H1 (cell line): ENCODE measurements around the gene BMPR1A. TPM values are rescaled to one million over a fixed set of nuclear protein-coding genes. Genes with fewer than 3 reads are reported as not detected.

ENCODE experiments used
- CTCF ChIA-PET: fragments of 300-600 bp; sonication (Branson Sonifier 250); formaldehyde crosslinking; loops from one replicate; lab custom pipeline; 2021; ENCODE audit not compliant: partially characterized antibody; lab: Charles Lee
- POLR2A ChIA-PET: fragments of 300-600 bp; sonication (Branson Sonifier 250); formaldehyde crosslinking; loops from one replicate; lab custom pipeline; 2021; ENCODE audit warnings: inconsistent platforms; ENCODE audit not compliant: partially characterized antibody; lab: Charles Lee
- DNase-seq, 2 experiments: peaks; one replicate each; pipeline versions ENCODE4 v3.0.0 to v3.0.0-alpha.2; 2010 to 2022; ENCODE audit warnings: low spot score in 2 of 2, low read depth in 1 of 2, mixed read lengths in 1 of 2
- FAIRE-seq: peaks from 2 replicates; lab custom pipeline; 2011; peaks lifted over from hg19 to GRCh38; lab: Jason Lieb, UNC
- H2AFZ ChIP-seq: 2 replicates; pipeline ENCODE4 v1.8.1; 2012; ENCODE audit warnings: low read length, inconsistent platforms
- H2AK5ac ChIP-seq: 2 replicates; pipeline ENCODE4 v1.6.1; 2013; ENCODE audit warnings: low read depth, low read length
- H2BK120ac ChIP-seq: replicated peaks from 2 replicates; pipeline ENCODE3; 2013; ENCODE audit warnings: low read depth, low read length, inconsistent platforms
- H2BK12ac ChIP-seq: 2 replicates; pipeline ENCODE4 v1.6.1; 2013; ENCODE audit warnings: low read depth, low read length
- H2BK15ac ChIP-seq: 2 replicates; pipeline ENCODE4 v1.6.1; 2013; ENCODE audit warnings: low read length
- H2BK20ac ChIP-seq: 2 replicates; pipeline ENCODE4 v1.6.1; 2013; ENCODE audit warnings: low read length
- H2BK5ac ChIP-seq: 2 replicates; pipeline ENCODE4 v1.6.1; 2013; ENCODE audit warnings: low read depth, low read length
- H3K14ac ChIP-seq: 2 replicates; pipeline ENCODE4 v1.6.1; 2013; ENCODE audit warnings: inconsistent platforms; ENCODE audit not compliant: insufficient read length
- H3K18ac ChIP-seq: 2 replicates; pipeline ENCODE4 v1.6.1; 2013; ENCODE audit warnings: low read length; ENCODE audit errors: extremely low read depth
- H3K23ac ChIP-seq: 2 replicates; pipeline ENCODE4 v1.6.1; 2013; ENCODE audit warnings: inconsistent platforms; ENCODE audit not compliant: insufficient read length
- H3K23me2 ChIP-seq: 2 replicates; pipeline ENCODE4 v1.6.1; 2013; ENCODE audit warnings: low read depth, low read length
- H3K27ac ChIP-seq: 2 replicates; pipeline ENCODE4 v1.6.1; 2011; ENCODE audit warnings: low read depth, low read length, inconsistent platforms
- H3K27me3 ChIP-seq, 4 experiments: replicated peaks in 1 of 4; 1 replicate in 1 of 4; 2 replicates in 3 of 4; pipeline versions ENCODE4 v1.6.1 to v1.8.1; 2011 to 2013; ENCODE audit warnings: low read length in 3 of 4, mild to moderate bottlenecking in 3 of 4, inconsistent platforms in 2 of 4, mixed read lengths in 2 of 4, moderate library complexity in 1 of 4; ENCODE audit not compliant: control insufficient read depth in 3 of 4, insufficient read depth in 3 of 4; ENCODE audit errors: extremely low read depth in 1 of 4
- H3K36me3 ChIP-seq, 4 experiments: 2 replicates each; pipeline versions ENCODE4 v1.6.1 to v1.8.1; 2011 to 2013; ENCODE audit warnings: mild to moderate bottlenecking in 4 of 4, low read length in 3 of 4, moderate library complexity in 2 of 4, control low read depth in 1 of 4, inconsistent platforms in 1 of 4; ENCODE audit not compliant: insufficient read depth in 4 of 4, control insufficient read depth in 2 of 4
- H3K4ac ChIP-seq: replicated peaks from 2 replicates; pipeline ENCODE3; 2013; ENCODE audit warnings: low read length, low read depth, mixed read lengths, inconsistent platforms; ENCODE audit not compliant: insufficient read length
- H3K4me1 ChIP-seq, 4 experiments: replicated peaks in 1 of 4; 1 replicate in 1 of 4; 2 replicates in 3 of 4; pipeline versions ENCODE4 v1.6.1 to v1.8.1; 2011 to 2013; ENCODE audit warnings: low read length in 3 of 4, inconsistent platforms in 2 of 4, mixed read lengths in 1 of 4; ENCODE audit not compliant: insufficient read depth in 4 of 4, control insufficient read depth in 3 of 4
- H3K4me2 ChIP-seq, 2 experiments: 2 replicates each; pipeline versions ENCODE4 v1.6.1 to v1.8.1; 2011 to 2013; ENCODE audit warnings: low read depth in 2 of 2, low read length in 2 of 2, control low read depth in 1 of 2, inconsistent platforms in 1 of 2, mild to moderate bottlenecking in 1 of 2; ENCODE audit not compliant: insufficient read depth in 1 of 2
- H3K4me3 ChIP-seq, 4 experiments: fragments of 200-600, 300-600 bp in 1 of 4; sonication (generic), shearing (Covaris generic), sonication (Bioruptor Twin) in 1 of 4; 2 replicates each; pipeline versions ENCODE4 v1.5.1 to v1.8.1; 2011 to 2016; ENCODE audit warnings: low read length in 4 of 4, low read depth in 3 of 4, control low read depth in 2 of 4, inconsistent platforms in 2 of 4, mild to moderate bottlenecking in 2 of 4, mixed read lengths in 1 of 4, moderate library complexity in 1 of 4; ENCODE audit not compliant: insufficient read depth in 2 of 4; ENCODE audit errors: extremely low read depth in 1 of 4
- H3K56ac ChIP-seq: replicated peaks from 2 replicates; pipeline ENCODE3; 2013; ENCODE audit warnings: low read depth, mild to moderate bottlenecking, mixed read lengths, low read length, inconsistent platforms; ENCODE audit not compliant: insufficient read length
- H3K79me1 ChIP-seq: 2 replicates; pipeline ENCODE4 v1.6.1; 2013; ENCODE audit warnings: low read depth, low read length, control low read depth
- H3K79me2 ChIP-seq, 2 experiments: 2 replicates each; pipeline versions ENCODE4 v1.6.1 to v1.8.1; 2012 to 2013; ENCODE audit warnings: low read length in 2 of 2, mild to moderate bottlenecking in 2 of 2, inconsistent platforms in 1 of 2; ENCODE audit not compliant: insufficient read depth in 2 of 2, control insufficient read depth in 1 of 2
- H3K9ac ChIP-seq, 4 experiments: replicated peaks in 1 of 4; 1 replicate in 1 of 4; 2 replicates in 3 of 4; pipeline versions ENCODE4 v1.6.1 to v1.8.1; 2011 to 2013; ENCODE audit warnings: low read depth in 3 of 4, low read length in 3 of 4, control low read depth in 2 of 4, mild to moderate bottlenecking in 2 of 4, moderate library complexity in 2 of 4, inconsistent platforms in 1 of 4; ENCODE audit errors: extremely low read depth in 1 of 4
- H3K9me3 ChIP-seq, 2 experiments: 2 replicates each; pipeline versions ENCODE4 v1.6.1 to v1.8.1; 2012 to 2013; ENCODE audit warnings: mild to moderate bottlenecking in 2 of 2, moderate library complexity in 2 of 2, control low read depth in 1 of 2, inconsistent platforms in 1 of 2, low read depth in 1 of 2, low read length in 1 of 2, mixed read lengths in 1 of 2; ENCODE audit not compliant: insufficient read depth in 2 of 2
- H4K20me1 ChIP-seq, 2 experiments: replicated peaks in 1 of 2; 2 replicates each; pipeline versions ENCODE3 to v1.8.1; 2011 to 2013; ENCODE audit warnings: inconsistent platforms in 2 of 2, low read length in 2 of 2, mild to moderate bottlenecking in 1 of 2; ENCODE audit not compliant: insufficient read depth in 2 of 2, control insufficient read depth in 1 of 2
- H4K5ac ChIP-seq: 2 replicates; pipeline ENCODE4 v1.6.1; 2013; ENCODE audit warnings: low read length, low read depth, mixed read lengths, inconsistent platforms; ENCODE audit not compliant: insufficient read length
- H4K8ac ChIP-seq: 2 replicates; pipeline ENCODE4 v1.8.0; 2013; ENCODE audit warnings: mild to moderate bottlenecking, moderate library complexity, low read length, inconsistent platforms; ENCODE audit not compliant: insufficient read depth; ENCODE audit errors: extremely low read depth
- H4K91ac ChIP-seq: replicated peaks from 2 replicates; pipeline ENCODE3; 2013; ENCODE audit warnings: low read length, mixed read lengths, inconsistent platforms; ENCODE audit not compliant: insufficient read length
- BRCA1 ChIP-seq: IDR thresholded peaks from 2 replicates; pipeline ENCODE4 v1.6.1; 2012; ENCODE audit warnings: low read depth, low read length, improper control_type of control experiment
- CBX5 ChIP-seq: fragments of 300-800, 300-1000 bp; sonication (generic); IDR thresholded peaks from 2 replicates; pipeline ENCODE4 v1.7.1; 2016; ENCODE audit warnings: antibody characterized with exemption, low read length, low read depth
- CHD2 ChIP-seq: IDR thresholded peaks from 2 replicates; pipeline ENCODE4 v1.6.1; 2012; ENCODE audit warnings: low read length, improper control_type of control experiment
- KDM1A ChIP-seq: fragments of 200-600, 300-600 bp; sonication (generic); IDR thresholded peaks from 2 replicates; pipeline ENCODE4 v1.7.1; 2016; ENCODE audit warnings: mild to moderate bottlenecking, low read length, borderline replicate concordance
- MAFK ChIP-seq: IDR thresholded peaks from 2 replicates; pipeline ENCODE4 v1.6.1; 2012; ENCODE audit warnings: low read depth, mild to moderate bottlenecking, improper control_type of control experiment, low read length
- NANOG ChIP-seq: IDR thresholded peaks from 2 replicates; pipeline ENCODE4 v1.6.1; 2011; ENCODE audit warnings: low read length, low read depth, mild to moderate bottlenecking, inconsistent platforms; ENCODE audit not compliant: insufficient read depth, poor library complexity, severe bottlenecking
- POLR2A ChIP-seq, 2 experiments: IDR thresholded peaks; 1 replicate in 1 of 2; 2 replicates in 1 of 2; pipeline ENCODE4 v1.6.1; 2011; ENCODE audit warnings: low read depth in 2 of 2, low read length in 2 of 2, mild to moderate bottlenecking in 2 of 2; ENCODE audit errors: control extremely low read depth in 1 of 2
- POLR2AphosphoS5 ChIP-seq: IDR thresholded peaks from 2 replicates; pipeline ENCODE4 v1.6.1; 2011; ENCODE audit warnings: low read depth, low read length
- RXRA ChIP-seq: IDR thresholded peaks from 2 replicates; pipeline ENCODE4 v1.6.1; 2011; ENCODE audit warnings: low read depth, mild to moderate bottlenecking, low read length, moderate library complexity; ENCODE audit not compliant: insufficient read depth
- SIRT6 ChIP-seq: IDR thresholded peaks from one replicate; pipeline ENCODE4 v1.7.1; 2012; ENCODE audit warnings: low read length, inconsistent platforms
- WGBS, 2 experiments: shearing (Covaris generic) in 1 of 2; methylation state at CpG; one replicate each; pipeline versions ENCODE4 v1.1.6 to v1.1.7; 2013 to 2015; ENCODE audit warnings: low lambda C conversion rate in 2 of 2, mixed read lengths in 2 of 2, inconsistent platforms in 1 of 2, low coverage in 1 of 2, missing lambda C conversion rate in 1 of 2; ENCODE audit not compliant: insufficient replicate concordance in 2 of 2, insufficient coverage in 1 of 2, insufficient read length in 1 of 2; ENCODE audit errors: extremely low coverage in 1 of 2, missing lambda C conversion rate in 1 of 2; 5-methylcytosine and 5-hydroxymethylcytosine counted together
- polyA plus RNA-seq, 7 experiments: library from polyadenylated mRNA; depleted of rRNA in 3 of 7; stranded (reverse) in 5 of 7; unstranded in 2 of 7; fragments of >200 nt in 5 of 7; fragments of 200-250 nt in 2 of 7; gene quantifications; 1 replicate in 5 of 7; 2 replicates in 1 of 7; 4 replicates in 1 of 7; pipeline versions ENCODE4 v1.2.1 to v1.2.3, GENCODE V29; 2011 to 2013; ENCODE audit warnings: missing spikeins in 2 of 7, mixed read lengths in 2 of 7
- total RNA-seq: library from RNA; stranded (reverse); fragmentation: NEBNext Ultra II Directional; extraction: Animal tissue kit (Norgen Biotek cat#: 25700); gene quantifications from 2 replicates; pipeline ENCODE4 v1.2.1, GENCODE V29; 2021
- TF ChIP-seq, protein P1 (sequence below): IDR thresholded peaks from 2 replicates; pipeline ENCODE4 v1.6.1; 2011; ENCODE audit warnings: low read length, improper control_type of control experiment

The BMPR1A gene
- total and polyA plus RNA-seq, 2 of the 8 experiments (the other 6 are each of a cell fraction or from before 2014, with no cell fraction given): 34.4 to 129 TPM

DNA sequence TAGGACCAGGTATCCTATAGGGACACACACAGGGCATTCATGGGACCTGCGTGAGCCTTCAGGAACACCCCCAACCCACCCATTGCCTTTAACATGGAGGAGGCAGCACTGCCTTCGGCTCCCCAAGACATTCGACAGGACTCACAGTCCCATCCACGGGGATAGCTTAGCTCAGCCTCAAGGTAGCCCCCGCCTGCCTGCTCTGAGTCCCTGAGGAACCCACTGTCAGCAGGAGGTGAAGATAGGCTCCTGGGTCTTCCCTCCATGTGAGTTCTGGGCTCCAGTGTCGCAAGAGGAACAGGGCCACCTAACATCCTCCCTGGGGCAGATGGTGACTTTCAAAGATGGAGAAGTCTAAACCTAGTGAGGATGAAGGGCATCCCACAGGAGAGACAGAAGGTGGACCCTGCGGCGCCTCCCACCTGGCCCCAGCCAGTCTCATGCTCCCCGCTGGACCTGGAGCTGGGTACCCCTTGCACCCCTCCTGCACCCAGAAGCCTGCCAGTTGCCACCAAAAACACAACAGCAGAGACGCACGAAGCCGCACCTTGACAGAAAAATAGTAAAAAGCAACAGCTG lies 207.0 kb downstream of the BMPR1A start:
- Histone ChIP-seq H4K91ac (peak overlapping the region; percentile 48), H3K4ac (no peak overlapping the region), H2BK120ac (no peak overlapping the region), H2AFZ (no peak overlapping the region), H4K20me1 (no peaks in the 10 kb centered on the region), H3K79me2 (no peaks in the 10 kb centered on the region), H3K27ac (no peak overlapping the region), H2BK15ac (peak overlapping the region; percentile 95), H3K36me3 (no peaks in the 10 kb centered on the region), H3K27me3 (no peaks in the 10 kb centered on the region), H2BK20ac (no peak overlapping the region), H2BK12ac (peak overlapping the region; percentile 84; the same call in 1 of the 2 replicates), H3K23me2 (no peaks in the 10 kb centered on the region), H4K5ac (no peak overlapping the region), H3K18ac (no peak overlapping the region), H3K4me1 (peaks cover 2 to 36% (median 26%) of the 10 kb centered on the region in 4 experiments), H3K56ac (no peak overlapping the region), H2AK5ac (peak overlapping the region; percentile 30; the same call in 1 of the 2 replicates), H3K4me2 (no peak overlapping the region), H3K9ac (no peak overlapping the region), H3K14ac (no peak overlapping the region), H3K23ac (no peak overlapping the region), H3K9me3 (no peaks in the 10 kb centered on the region), H3K79me1 (no peaks in the 10 kb centered on the region), H4K8ac (no peak overlapping the region), H2BK5ac (no peak overlapping the region), H3K4me3 (no peak overlapping the region)
- CTCF ChIA-PET: interaction anchor here (4.1 to 22.5 kb wide), 2 partner anchors 17 to 278 kb away, joined by 25 to 975 read pairs; partner anchors contain the start of genes MMRN2 and SNCG
- DNase-seq (peak in 1 of 2 experiments; percentile 34), FAIRE-seq (no peak)
- 91% methylated on average over 12 of the region's 12 CpGs; no CpG with 5 or more reads in 1 of the 2 experiments for WGBS, 2 experiments
- POLR2A ChIA-PET: interaction anchor here (2.5 kb wide), 1 partner anchor 10 kb away, joined by 10 read pairs; no protein-coding TSS in a partner anchor
- no peak for TF ChIP-seq KDM1A
- TF ChIP-seq SIRT6: no peak
- no peak for TF ChIP-seq CHD2
- TF ChIP-seq CBX5: no peak
- TF ChIP-seq, protein P1, sequence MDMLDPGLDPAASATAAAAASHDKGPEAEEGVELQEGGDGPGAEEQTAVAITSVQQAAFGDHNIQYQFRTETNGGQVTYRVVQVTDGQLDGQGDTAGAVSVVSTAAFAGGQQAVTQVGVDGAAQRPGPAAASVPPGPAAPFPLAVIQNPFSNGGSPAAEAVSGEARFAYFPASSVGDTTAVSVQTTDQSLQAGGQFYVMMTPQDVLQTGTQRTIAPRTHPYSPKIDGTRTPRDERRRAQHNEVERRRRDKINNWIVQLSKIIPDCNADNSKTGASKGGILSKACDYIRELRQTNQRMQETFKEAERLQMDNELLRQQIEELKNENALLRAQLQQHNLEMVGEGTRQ: no peak
- TF ChIP-seq POLR2AphosphoS5: no peak
- no peak for TF ChIP-seq POLR2A (IDR thresholded peaks at IDR 0.05; ENCODE audit: control extremely low read depth in 1 of 2, low read depth in 2 of 2, low read length in 2 of 2)
- TF ChIP-seq NANOG: no peak
- TF ChIP-seq BRCA1: no peak
- no peak for TF ChIP-seq RXRA
- TF ChIP-seq MAFK: no peak
